ENCODE data around the gene EPHB1.

GRCh38 chr3:135023996-135024658 is 229.1 kb downstream of the EPHB1 start:
- TF ChIP-seq CTCF (conservative IDR thresholded peaks at IDR 0.05): no peak
- TF ChIP-seq ZFX (IDR thresholded peaks at IDR 0.05): no peak

Data from C4-2B (cell line).